CD14-positive monocyte (primary cell): ENCODE measurements around the gene PYGM. TPM values are rescaled to one million over a fixed set of nuclear protein-coding genes. Genes with fewer than 3 reads are reported as not detected.
A peak's percentile ranks its signal among the peaks of the same experiment; 100 is the strongest.

Experiments
- DNase-seq, 3 donors: peaks; one replicate each; pipeline ENCODE4 v3.0.0-alpha.2; 2011 to 2022
- H2AFZ ChIP-seq: 2 replicates; pipeline ENCODE4 v1.6.0; 2012; ENCODE audit warnings: mild to moderate bottlenecking, low read depth, low read length, inconsistent platforms; ENCODE audit not compliant: insufficient read depth, poor library complexity, severe bottlenecking
- H3K27ac ChIP-seq, 2 donors: 1 replicate in 1 of 2; 2 replicates in 1 of 2; pipeline ENCODE4 v1.5.1; 2012 to 2013; ENCODE audit warnings: low read length in 2 of 2, control low read depth in 1 of 2, inconsistent platforms in 1 of 2, low read depth in 1 of 2, mild to moderate bottlenecking in 1 of 2
- H3K27me3 ChIP-seq, 2 donors: one replicate each; pipeline versions ENCODE4 v1.6.0 to v1.6.1; 2011 to 2013; ENCODE audit warnings: low read length in 2 of 2; ENCODE audit not compliant: control insufficient read depth in 2 of 2, insufficient read depth in 2 of 2
- H3K36me3 ChIP-seq, 2 donors: replicated peaks in 1 of 2; 1 replicate in 1 of 2; 2 replicates in 1 of 2; pipeline versions ENCODE4 v1.5.1 to v1.6.1; 2012 to 2013; ENCODE audit warnings: low read length in 2 of 2, control low read depth in 1 of 2, inconsistent platforms in 1 of 2, mild to moderate bottlenecking in 1 of 2; ENCODE audit not compliant: insufficient read depth in 2 of 2, control insufficient read depth in 1 of 2
- H3K4me1 ChIP-seq, 2 donors: 1 replicate in 1 of 2; 2 replicates in 1 of 2; pipeline versions ENCODE4 v1.5.1 to v1.6.1; 2012 to 2013; ENCODE audit warnings: low read length in 2 of 2, control low read depth in 1 of 2, inconsistent platforms in 1 of 2, mild to moderate bottlenecking in 1 of 2, moderate library complexity in 1 of 2; ENCODE audit not compliant: insufficient read depth in 2 of 2, control insufficient read depth in 1 of 2
- H3K4me2 ChIP-seq: replicated peaks from 2 replicates; pipeline ENCODE3; 2012; ENCODE audit warnings: low read length, moderate library complexity, mild to moderate bottlenecking; ENCODE audit not compliant: poor library complexity, severe bottlenecking; ENCODE audit errors: extremely low read depth
- H3K4me3 ChIP-seq, 3 experiments: fragments of 200-600 bp in 1 of 3; sonication (generic) in 1 of 3; replicated peaks in 1 of 3; 1 replicate in 2 of 3; 2 replicates in 1 of 3; pipeline ENCODE4 v1.5.1; 2011 to 2013; ENCODE audit warnings: low read length in 3 of 3, mild to moderate bottlenecking in 3 of 3, control low read depth in 2 of 3, low read depth in 2 of 3, inconsistent platforms in 1 of 3, moderate library complexity in 1 of 3
- H3K79me2 ChIP-seq: 2 replicates; pipeline ENCODE4 v1.6.0; 2012; ENCODE audit warnings: mild to moderate bottlenecking, control low read depth, inconsistent platforms, low read length, moderate library complexity; ENCODE audit not compliant: insufficient read depth
- H3K9ac ChIP-seq: 2 replicates; pipeline ENCODE4 v1.6.0; 2017; ENCODE audit warnings: low read length, mild to moderate bottlenecking; ENCODE audit not compliant: insufficient read depth, poor library complexity, severe bottlenecking
- H3K9me3 ChIP-seq, 2 donors: replicated peaks in 1 of 2; 1 replicate in 1 of 2; 2 replicates in 1 of 2; pipeline versions ENCODE4 v1.5.1 to v1.6.1; 2012 to 2013; ENCODE audit warnings: low read length in 2 of 2, control low read depth in 1 of 2; ENCODE audit not compliant: control insufficient read depth in 1 of 2, insufficient read depth in 1 of 2
- H4K20me1 ChIP-seq: 2 replicates; pipeline ENCODE4 v1.6.0; 2012; ENCODE audit warnings: mild to moderate bottlenecking, low read length, control low read depth, moderate library complexity; ENCODE audit not compliant: insufficient read depth
- H3K27ac Mint-ChIP-seq, 7 donors: one replicate each; pipeline ENCODE4 v1.8.0; 2020; ENCODE audit warnings: mild to moderate bottlenecking in 7 of 7, mixed read lengths in 7 of 7, moderate library complexity in 6 of 7, inconsistent platforms in 2 of 7
- H3K27me3 Mint-ChIP-seq, 3 donors: one replicate each; pipeline ENCODE4 v1.8.0; 2021 to 2022; ENCODE audit warnings: low read depth in 3 of 3, mild to moderate bottlenecking in 3 of 3, mixed read lengths in 3 of 3, moderate library complexity in 3 of 3, inconsistent platforms in 1 of 3
- H3K36me3 Mint-ChIP-seq, 2 donors: one replicate each; pipeline ENCODE4 v1.8.0; 2020; ENCODE audit warnings: mixed read lengths in 2 of 2, inconsistent platforms in 1 of 2, mild to moderate bottlenecking in 1 of 2
- H3K4me1 Mint-ChIP-seq: one replicate; pipeline ENCODE4 v1.8.0; 2020; ENCODE audit warnings: mild to moderate bottlenecking, mixed read lengths
- H3K4me3 Mint-ChIP-seq, 2 donors: one replicate each; pipeline ENCODE4 v1.8.0; 2020; ENCODE audit warnings: mild to moderate bottlenecking in 2 of 2, mixed read lengths in 2 of 2, moderate library complexity in 1 of 2
- H3K9me3 Mint-ChIP-seq, 7 donors: one replicate each; pipeline ENCODE4 v1.8.0; 2020 to 2022; ENCODE audit warnings: mixed read lengths in 7 of 7, mild to moderate bottlenecking in 6 of 7, moderate library complexity in 6 of 7, inconsistent platforms in 2 of 7
- CTCF ChIP-seq: fragments of 200-600 bp; IDR thresholded peaks from one replicate; pipeline ENCODE4 v1.8.0; 2022; ENCODE audit warnings: antibody characterized with exemption, mild to moderate bottlenecking
- WGBS: methylation state at CpG from one replicate; pipeline ENCODE4 v1.1.5; 2013; ENCODE audit warnings: missing lambda C conversion rate; ENCODE audit not compliant: insufficient coverage; 5-methylcytosine and 5-hydroxymethylcytosine counted together
- intact Hi-C, 2 donors: fragments of 100-400 bp; cut with micrococcal nuclease; formaldehyde crosslinking; loops; one replicate each; pipeline versions ENCODE4 v1.15.0 to v1.15.1; 2023
- polyA plus RNA-seq, 3 donors: library from polyadenylated mRNA; depleted of rRNA in 1 of 3; unstranded in 2 of 3; stranded (reverse) in 1 of 3; fragments of 300-500 nt in 2 of 3; fragments of >200 nt in 1 of 3; fragmentation: Illumina TruSeq in 2 of 3; gene quantifications; 1 replicate in 2 of 3; 2 replicates in 1 of 3; pipeline ENCODE4 v1.2.3, GENCODE V29; 2012 to 2021

The PYGM gene
- polyA plus RNA-seq, 3 donors: 0.05 to 1.8 TPM; not detected in 1

- intact Hi-C loops: no loop called here
- no peak for DNase-seq
- WGBS: 99% methylated on average over 8 of the region's 13 CpGs
These were observed 9.3 kb downstream of the PYGM start for GRCh38 chr11:64750361-64751054.

More at GRCh38 chr11:64750361-64751054, 9.3 kb downstream of the PYGM start:
- Histone ChIP-seq H3K4me1 (peaks cover 9% of the 10 kb centered on the region in 2 donors), H4K20me1 (no peaks in the 10 kb centered on the region), H3K79me2 (no peaks in the 10 kb centered on the region), H3K9ac (no peak overlapping the region), H2AFZ (no peak overlapping the region), H3K4me2 (no peak overlapping the region), H3K27ac (no peak overlapping the region), H3K9me3 (no peaks in the 10 kb centered on the region), H3K4me3 (no peak overlapping the region), H3K36me3 (no peaks in the 10 kb centered on the region), H3K27me3 (no peaks in the 10 kb centered on the region)
- no peak for TF ChIP-seq CTCF
- Mint-ChIP-seq H3K27me3 (peaks cover 0 to 2% (median under 1%) of the 10 kb centered on the region in 3 donors), H3K9me3 (no peaks in the 10 kb centered on the region), H3K27ac (peak overlapping the region in 1 of 7 donors; percentile 60), H3K4me1 (peaks cover 7% of the 10 kb centered on the region), H3K4me3 (no peak overlapping the region), H3K36me3 (peaks cover 10 to 21% of the 10 kb centered on the region in 2 donors)
